ENCODE data around the gene IRGC.

IRGC gene

DNA sequence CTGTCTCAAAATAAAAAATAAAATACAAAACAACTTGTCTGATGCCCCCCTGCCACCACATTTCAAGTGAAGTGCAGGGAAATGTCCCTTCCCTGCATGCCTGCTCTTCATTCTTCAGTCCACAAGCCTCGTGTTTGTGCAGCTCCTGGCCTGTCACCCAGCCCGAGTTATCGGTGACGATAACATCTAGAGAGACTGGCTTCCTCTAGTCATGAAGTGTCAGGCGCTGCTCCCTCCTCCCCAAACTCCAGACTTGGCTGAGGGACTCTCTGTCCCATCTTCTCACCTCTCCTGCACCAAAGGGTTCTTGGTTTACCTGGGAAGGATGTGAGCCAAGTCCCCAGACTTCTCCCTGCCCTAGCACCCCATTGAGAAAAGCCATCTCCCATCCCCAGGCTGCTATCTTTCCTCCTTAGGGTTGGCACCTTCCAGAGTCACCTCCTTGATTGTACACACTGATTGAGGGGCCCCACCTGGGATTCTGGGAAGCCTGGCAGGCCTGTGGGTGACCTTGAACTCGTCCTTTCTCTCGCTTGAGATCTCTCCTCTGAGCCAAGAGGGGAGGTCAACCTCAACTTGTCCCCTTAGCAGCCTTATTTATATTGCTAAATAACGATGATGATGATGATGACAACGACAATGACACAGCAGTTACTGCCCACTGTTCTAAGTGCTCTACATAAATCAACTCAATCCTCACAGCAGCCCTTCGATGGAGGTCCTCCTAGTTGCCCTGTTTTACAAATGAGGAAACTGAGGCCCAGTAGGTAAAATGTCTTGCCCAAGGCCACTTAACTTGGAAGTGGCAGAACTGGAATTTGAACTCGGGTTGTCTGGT, 32.8 kb upstream of the IRGC start:
- TF ChIP-seq, protein P1, sequence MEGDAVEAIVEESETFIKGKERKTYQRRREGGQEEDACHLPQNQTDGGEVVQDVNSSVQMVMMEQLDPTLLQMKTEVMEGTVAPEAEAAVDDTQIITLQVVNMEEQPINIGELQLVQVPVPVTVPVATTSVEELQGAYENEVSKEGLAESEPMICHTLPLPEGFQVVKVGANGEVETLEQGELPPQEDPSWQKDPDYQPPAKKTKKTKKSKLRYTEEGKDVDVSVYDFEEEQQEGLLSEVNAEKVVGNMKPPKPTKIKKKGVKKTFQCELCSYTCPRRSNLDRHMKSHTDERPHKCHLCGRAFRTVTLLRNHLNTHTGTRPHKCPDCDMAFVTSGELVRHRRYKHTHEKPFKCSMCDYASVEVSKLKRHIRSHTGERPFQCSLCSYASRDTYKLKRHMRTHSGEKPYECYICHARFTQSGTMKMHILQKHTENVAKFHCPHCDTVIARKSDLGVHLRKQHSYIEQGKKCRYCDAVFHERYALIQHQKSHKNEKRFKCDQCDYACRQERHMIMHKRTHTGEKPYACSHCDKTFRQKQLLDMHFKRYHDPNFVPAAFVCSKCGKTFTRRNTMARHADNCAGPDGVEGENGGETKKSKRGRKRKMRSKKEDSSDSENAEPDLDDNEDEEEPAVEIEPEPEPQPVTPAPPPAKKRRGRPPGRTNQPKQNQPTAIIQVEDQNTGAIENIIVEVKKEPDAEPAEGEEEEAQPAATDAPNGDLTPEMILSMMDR (IDR thresholded peaks at IDR 0.05; ENCODE audit: extremely low read depth, missing control alignments): no peak
- no peak for DNase-seq (ENCODE audit: low spot score)

DNA sequence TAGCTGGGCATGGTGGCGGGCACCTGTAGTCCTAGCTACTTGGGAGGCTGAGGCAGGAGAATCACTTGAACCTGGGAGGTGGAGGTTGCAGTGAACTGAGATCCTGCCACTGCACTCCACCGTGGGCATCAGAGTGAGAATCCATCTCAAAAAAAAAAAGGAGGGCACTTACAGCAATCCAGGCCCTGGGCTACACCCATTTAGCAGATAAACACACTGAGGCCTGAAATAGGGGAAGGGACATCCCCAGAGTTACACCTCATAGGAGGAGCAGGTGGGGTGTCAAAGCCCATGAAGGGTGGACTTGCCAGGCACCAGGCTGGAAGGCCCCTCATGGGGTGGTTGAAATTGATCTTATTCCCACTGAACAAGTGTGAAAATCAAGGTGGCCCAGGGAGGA, 32.0 kb upstream of the IRGC start:
- TF ChIP-seq, protein P1 (IDR thresholded peaks at IDR 0.05; ENCODE audit: extremely low read depth, missing control alignments): no peak
- DNase-seq (ENCODE audit: low spot score): no peak

DNA sequence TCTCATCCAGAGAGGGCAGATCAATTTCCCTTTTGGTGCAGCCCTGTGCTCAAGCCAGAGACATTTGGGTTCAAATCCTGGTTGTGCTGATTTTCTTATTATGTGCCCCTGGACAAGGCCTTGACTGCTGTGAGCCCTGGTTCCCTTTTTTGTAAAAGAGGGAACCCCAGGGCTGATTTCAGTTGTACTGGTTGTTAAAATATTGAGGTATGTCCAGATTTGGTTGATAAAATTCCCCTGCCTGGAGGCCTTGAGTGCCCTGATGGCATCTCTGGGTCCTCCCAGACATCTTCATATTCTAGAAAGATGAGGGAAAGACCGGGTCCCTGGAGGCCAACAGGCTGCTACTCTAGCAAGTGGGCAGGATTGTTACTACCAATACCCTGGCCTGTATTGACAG, 31.6 kb upstream of the IRGC start:
- TF ChIP-seq, protein P1 (IDR thresholded peaks at IDR 0.05; ENCODE audit: extremely low read depth, missing control alignments): no peak
- no peak for DNase-seq (ENCODE audit: low spot score)

DNA sequence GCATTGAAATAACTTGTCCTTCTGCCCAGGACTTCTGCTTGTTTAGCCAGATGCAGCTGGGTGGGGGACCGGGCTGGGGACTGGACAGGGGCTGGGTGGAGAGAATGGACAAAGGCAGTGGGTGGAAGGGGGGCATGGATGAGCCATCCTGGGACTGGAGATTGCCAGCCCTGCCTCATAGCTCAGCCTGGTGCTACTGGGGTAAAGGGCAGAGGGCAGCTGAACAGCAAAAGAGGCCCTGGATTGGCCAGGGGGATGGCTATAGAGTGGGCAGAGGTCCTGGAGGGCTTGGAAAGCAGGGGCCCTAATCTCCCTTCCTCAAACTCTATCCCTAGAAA, 28.2 kb upstream of the IRGC start:
- no peak for DNase-seq (ENCODE audit: low spot score)
- TF ChIP-seq, protein P1 (IDR thresholded peaks at IDR 0.05; ENCODE audit: extremely low read depth, missing control alignments): no peak

DNA sequence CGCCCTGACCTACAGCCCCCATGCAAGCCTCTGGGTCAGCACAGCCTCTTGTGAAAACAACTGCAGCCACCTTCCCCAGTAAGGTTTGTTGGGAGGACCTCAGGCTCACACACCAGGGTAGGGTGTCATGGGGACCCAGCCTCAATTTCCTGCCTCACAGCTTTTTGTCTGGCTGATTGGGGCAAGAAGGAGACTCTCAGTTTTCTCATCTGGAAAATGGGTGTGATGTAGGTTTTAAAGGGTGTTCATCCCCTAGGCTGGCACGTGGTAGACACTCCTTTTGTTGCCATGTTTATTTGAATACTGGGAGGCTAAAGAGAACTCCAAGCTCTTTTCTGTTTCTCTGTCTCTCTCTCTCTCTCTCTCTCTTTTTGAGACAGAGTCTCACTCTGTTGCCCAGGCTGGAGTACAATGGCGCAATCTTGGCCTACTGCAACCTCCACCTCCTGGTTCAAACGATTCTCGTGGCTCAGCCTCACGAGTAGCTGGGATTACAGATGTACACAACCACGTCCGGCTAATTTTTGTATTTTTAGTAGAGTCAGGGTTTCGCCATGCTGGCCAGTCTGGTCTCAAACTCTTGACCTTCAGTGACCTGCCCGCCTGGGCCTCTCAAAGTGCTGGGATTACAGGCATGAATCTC, 27.7 kb upstream of the IRGC start:
- no peak for DNase-seq (ENCODE audit: low spot score)
- TF ChIP-seq, protein P1 (IDR thresholded peaks at IDR 0.05; ENCODE audit: extremely low read depth, missing control alignments): no peak

DNA sequence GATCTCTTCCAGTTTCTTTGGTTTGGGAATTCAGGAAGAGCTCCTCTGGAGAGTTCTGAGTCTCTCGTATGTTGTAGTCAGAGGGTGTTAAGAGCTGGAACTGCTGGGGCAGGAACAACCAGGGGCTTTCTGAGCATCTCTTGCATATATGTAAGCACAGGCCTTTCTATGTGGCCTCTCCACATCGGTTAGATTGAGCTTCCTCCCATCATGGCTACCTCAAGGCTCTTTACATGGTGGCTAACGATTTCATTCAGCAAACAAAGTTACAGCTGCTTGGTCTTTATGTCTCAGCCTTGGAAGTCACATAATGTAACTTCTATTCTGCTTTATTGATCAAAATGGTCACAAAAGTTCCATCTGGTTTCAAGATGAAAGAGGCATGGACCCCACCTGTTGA, 25.4 kb upstream of the IRGC start:
- no peak for DNase-seq (ENCODE audit: low spot score)
- TF ChIP-seq, protein P1 (IDR thresholded peaks at IDR 0.05; ENCODE audit: extremely low read depth, missing control alignments): no peak

DNA sequence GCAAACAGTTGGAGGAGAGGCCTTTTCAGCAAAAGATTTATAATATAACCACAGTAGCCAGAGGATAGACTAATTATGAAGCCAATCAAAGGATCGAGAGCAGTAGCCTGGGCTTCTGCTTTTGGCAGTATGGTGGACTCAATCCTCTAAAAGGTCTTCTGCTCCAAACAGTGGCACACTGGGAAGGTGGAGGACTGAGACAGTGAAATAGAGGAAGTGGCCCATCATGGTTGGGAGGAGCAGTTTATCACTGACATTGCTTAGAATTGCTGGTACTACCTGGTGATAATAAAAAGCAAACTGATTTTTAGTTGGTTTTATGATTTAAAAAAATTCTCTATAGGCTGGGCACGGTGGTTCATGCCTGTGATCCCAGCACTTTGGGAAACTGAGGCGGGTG, 25.0 kb upstream of the IRGC start:
- DNase-seq (ENCODE audit: low spot score): no peak
- TF ChIP-seq, protein P1 (IDR thresholded peaks at IDR 0.05; ENCODE audit: extremely low read depth, missing control alignments): no peak
